Spleen (tissue), 11 donors: ENCODE results near the gene TMEM135. TPM values are rescaled to one million over a fixed set of nuclear protein-coding genes. Genes with fewer than 3 reads are reported as not detected.
"Not testable (repeated sequence)": the region's sequence is repeated elsewhere in the genome, so short reads cannot be mapped to it uniquely, and the experiment has no call there.

Experiments
- DNase-seq: peaks from one replicate; pipeline ENCODE4 v3.0.0-alpha.2; 2020
- H3K27ac ChIP-seq, 8 donors: fragments of 200-600 bp; sonication (generic) in 7 of 8; 1 replicate in 4 of 8; 2 replicates in 4 of 8; pipeline versions ENCODE4 v1.5.0 to v1.8.0; 2016 to 2021; ENCODE audit warnings: inconsistent platforms in 4 of 8, mild to moderate bottlenecking in 4 of 8, moderate library complexity in 1 of 8
- H3K27me3 ChIP-seq, 7 donors: fragments of 200-600 bp; sonication (generic) in 6 of 7; replicated peaks in 1 of 7; 1 replicate in 4 of 7; 2 replicates in 3 of 7; pipeline versions ENCODE4 v1.5.0 to v1.8.0; 2016 to 2021; ENCODE audit warnings: inconsistent platforms in 3 of 7, mild to moderate bottlenecking in 1 of 7
- H3K36me3 ChIP-seq, 6 donors: fragments of 200-600 bp; sonication (generic) in 5 of 6; 1 replicate in 4 of 6; 2 replicates in 2 of 6; pipeline versions ENCODE4 v1.5.0 to v1.8.0; 2016 to 2021; ENCODE audit warnings: inconsistent platforms in 2 of 6
- H3K4me1 ChIP-seq, 6 donors: fragments of 200-600 bp; sonication (generic) in 5 of 6; 1 replicate in 3 of 6; 2 replicates in 3 of 6; pipeline versions ENCODE4 v1.5.0 to v1.8.0; 2016 to 2021; ENCODE audit warnings: inconsistent platforms in 3 of 6
- H3K4me3 ChIP-seq, 8 donors: fragments of 200-600 bp; sonication (generic) in 7 of 8; 1 replicate in 4 of 8; 2 replicates in 4 of 8; pipeline versions ENCODE4 v1.5.0 to v1.8.0; 2016 to 2021; ENCODE audit warnings: inconsistent platforms in 4 of 8, mild to moderate bottlenecking in 4 of 8, moderate library complexity in 2 of 8
- H3K9me3 ChIP-seq, 8 donors: fragments of 200-600 bp; sonication (generic) in 7 of 8; 1 replicate in 4 of 8; 2 replicates in 4 of 8; pipeline versions ENCODE4 v1.5.0 to v1.8.0; 2016 to 2021; ENCODE audit warnings: inconsistent platforms in 4 of 8
- CTCF ChIP-seq, 11 experiments: fragments of 200-600 bp in 7 of 11; fragments of 450-650 bp in 4 of 11; sonication (generic) in 4 of 11; IDR thresholded peaks in 8 of 11; conservative IDR thresholded peaks in 3 of 11; 1 replicate in 7 of 11; 2 replicates in 4 of 11; pipeline versions ENCODE4 v1.4.0 to v1.8.0; 2016 to 2021; ENCODE audit warnings: antibody characterized with exemption in 11 of 11, inconsistent platforms in 4 of 11, mild to moderate bottlenecking in 1 of 11
- POLR2A ChIP-seq, 3 donors: fragments of 450-650 bp; IDR thresholded peaks; one replicate each; pipeline ENCODE4 v1.5.1; 2017; ENCODE audit warnings: antibody characterized with exemption in 3 of 3, mild to moderate bottlenecking in 1 of 3
- POLR2AphosphoS5 ChIP-seq, 3 donors: sonication (generic); formaldehyde crosslinking; IDR thresholded peaks; one replicate each; pipeline ENCODE4 v1.5.1; 2017; ENCODE audit warnings: antibody characterized with exemption in 3 of 3
- WGBS, 5 donors: extraction: QIAGEN DNeasy Blood & Tissue Kit in 3 of 5; methylation state at CpG; one replicate each; pipeline versions ENCODE4 v1.1.5 to v1.1.7; 2013 to 2018; 5-methylcytosine and 5-hydroxymethylcytosine counted together
- intact Hi-C: fragments of 100-400 bp; cut with DNase I; formaldehyde crosslinking; loops from one replicate; pipeline ENCODE4 v1.15.0; 2023; ENCODE audit warnings: low total_unique reads
- polyA plus RNA-seq, 3 donors: library from polyadenylated mRNA; stranded (reverse); fragments of 200-250 nt; gene quantifications; one replicate each; pipeline ENCODE4 v1.2.1, GENCODE V29; 2013
- total RNA-seq, 7 donors: library from RNA; depleted of rRNA in 3 of 7; stranded (reverse); fragments of >200 nt in 3 of 7; fragmentation: NEBNext Ultra II Directional in 4 of 7; extraction: Animal tissue kit (Norgen Biotek cat#: 25700) in 4 of 7; gene quantifications; one replicate each; pipeline versions ENCODE4 v1.1.0 to v1.2.1, GENCODE V29; 2016 to 2021
- donor health status: healthy with polysubstance abuse.
- donor health status: DM: no; HTN: no; CAD: no; lungs with moderate emphysema.
- donor health status: DM: no; HTN: no; CAD: no.
- donor health status: Bipolar disorder and iron deficiency.
- donor health status: healthy.
- donor health status: DM: no; HTN: no; CAD: no.
- donor health status: DM: yes; HTN: yes; CAD: no.

The TMEM135 gene
- total and polyA plus RNA-seq, 10 donors: 3.5 to 31.7 (median 20.7) TPM

DNA sequence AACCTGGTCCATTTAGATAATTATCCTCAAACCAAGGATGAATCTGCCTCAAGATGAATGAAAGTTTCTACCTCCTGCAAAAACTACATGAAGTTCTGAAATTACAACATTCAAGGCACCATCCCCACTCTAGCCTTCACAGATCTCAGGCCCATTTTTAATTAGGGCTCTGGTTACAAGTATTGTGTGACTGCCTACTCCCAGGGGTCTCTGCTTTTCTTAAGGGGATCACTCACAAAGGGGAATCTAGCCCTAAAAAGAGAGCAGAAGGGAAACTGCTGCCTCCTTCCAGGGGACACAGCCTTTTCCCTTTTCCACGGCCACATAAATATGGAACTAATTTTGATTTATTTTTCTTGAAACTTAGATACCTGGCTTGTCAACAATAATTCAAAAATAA lies 17.4 kb upstream of the TMEM135 start:
- TF ChIP-seq CTCF (IDR thresholded peaks at IDR 0.05 in 8 of 11, conservative IDR thresholded peaks at IDR 0.05 in 3 of 11): no peak
- no peaks in the 10 kb centered on the region for H3K9me3 ChIP-seq
- H3K27me3 ChIP-seq: no peaks in the 10 kb centered on the region
- H3K27ac ChIP-seq: no peak overlapping the region
- no peak overlapping the region for H3K4me3 ChIP-seq
- 78 to 93% (median 85%) methylated on average over 1 of the region's 1 CpG for WGBS, 5 donors
- DNase-seq: no peak
- peaks cover 0 to 5% (median 0%) of the 10 kb centered on the region in 6 donors for H3K4me1 ChIP-seq
- no peaks in the 10 kb centered on the region for H3K36me3 ChIP-seq
- intact Hi-C loops: no loop called here

DNA sequence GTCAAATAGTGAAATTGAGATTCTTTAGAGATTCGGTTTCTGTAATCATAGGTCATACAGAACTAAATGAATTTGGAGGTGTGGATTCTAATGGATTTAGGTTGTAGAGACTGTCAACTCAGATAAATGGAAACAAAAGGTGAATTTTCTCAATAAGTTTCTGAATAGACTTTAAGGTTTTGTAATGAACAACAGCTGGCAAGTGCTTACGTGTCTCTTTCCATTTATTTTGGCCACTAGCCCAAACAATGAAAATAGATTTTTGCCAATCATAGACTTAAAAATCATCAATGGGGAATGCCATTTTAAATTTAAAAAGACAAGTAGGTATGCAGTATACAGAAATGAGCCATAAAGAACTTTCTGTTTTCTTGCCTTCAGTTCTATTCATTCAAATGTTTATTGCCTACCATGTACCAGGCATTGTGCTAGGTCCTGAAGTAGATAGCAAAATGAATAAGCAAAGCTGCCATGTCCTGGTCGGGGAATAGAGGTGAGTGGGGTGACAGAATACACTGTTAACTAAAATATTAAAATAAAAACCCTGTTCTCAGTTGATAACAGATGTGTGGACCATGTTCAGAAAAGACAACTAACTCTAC lies 16.9 kb upstream of the TMEM135 start:
- H3K4me1 ChIP-seq: peaks cover 0 to 5% (median 0%) of the 10 kb centered on the region in 6 donors
- no peak for DNase-seq
- no peak for TF ChIP-seq POLR2AphosphoS5 (IDR thresholded peaks at IDR 0.05)
- no peak for TF ChIP-seq CTCF (IDR thresholded peaks at IDR 0.05 in 8 of 11, conservative IDR thresholded peaks at IDR 0.05 in 3 of 11)
- TF ChIP-seq POLR2A (IDR thresholded peaks at IDR 0.05): no peak
- no peaks in the 10 kb centered on the region for H3K36me3 ChIP-seq
- no peak overlapping the region for H3K27ac ChIP-seq
- H3K9me3 ChIP-seq: no peaks in the 10 kb centered on the region
- no peak overlapping the region for H3K4me3 ChIP-seq
- intact Hi-C loops: no loop called here
- 81 to 91% (median 88%) methylated on average over 3 of the region's 3 CpGs for WGBS, 5 donors
- no peaks in the 10 kb centered on the region for H3K27me3 ChIP-seq

DNA sequence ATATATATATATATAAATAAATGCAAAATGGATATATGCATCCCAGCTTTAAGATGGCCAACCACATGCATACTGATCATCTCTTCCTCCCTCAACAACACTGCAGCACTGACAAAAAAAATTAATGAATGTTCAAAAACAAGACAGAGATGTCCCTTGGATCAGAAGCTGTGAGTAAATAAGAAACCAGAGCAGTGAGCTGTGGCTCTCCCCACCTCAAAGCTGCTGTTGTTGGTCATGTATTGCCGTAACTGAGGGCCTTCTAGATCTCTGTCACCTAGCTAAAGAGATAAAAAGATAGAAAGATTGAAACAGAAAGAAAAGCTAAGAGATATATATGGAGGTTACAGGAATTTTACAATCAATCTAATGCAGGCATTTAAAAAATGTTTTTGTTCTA lies 15.5 kb upstream of the TMEM135 start:
- Histone ChIP-seq H3K27me3 (no peaks in the 10 kb centered on the region), H3K4me1 (peaks cover 0 to 5% (median 0%) of the 10 kb centered on the region in 6 donors), H3K9me3 (no peaks in the 10 kb centered on the region), H3K27ac (no peak overlapping the region), H3K36me3 (no peaks in the 10 kb centered on the region), H3K4me3 (no peak overlapping the region)
- DNase-seq: no peak
- 59 to 96% (median 73%) methylated on average over 1 of the region's 1 CpG for WGBS, 5 donors
- TF ChIP-seq POLR2AphosphoS5 (IDR thresholded peaks at IDR 0.05) (no peak), CTCF (IDR thresholded peaks at IDR 0.05 in 8 of 11, conservative IDR thresholded peaks at IDR 0.05 in 3 of 11) (no peak), POLR2A (IDR thresholded peaks at IDR 0.05) (no peak)
- intact Hi-C loops: no loop called here

DNA sequence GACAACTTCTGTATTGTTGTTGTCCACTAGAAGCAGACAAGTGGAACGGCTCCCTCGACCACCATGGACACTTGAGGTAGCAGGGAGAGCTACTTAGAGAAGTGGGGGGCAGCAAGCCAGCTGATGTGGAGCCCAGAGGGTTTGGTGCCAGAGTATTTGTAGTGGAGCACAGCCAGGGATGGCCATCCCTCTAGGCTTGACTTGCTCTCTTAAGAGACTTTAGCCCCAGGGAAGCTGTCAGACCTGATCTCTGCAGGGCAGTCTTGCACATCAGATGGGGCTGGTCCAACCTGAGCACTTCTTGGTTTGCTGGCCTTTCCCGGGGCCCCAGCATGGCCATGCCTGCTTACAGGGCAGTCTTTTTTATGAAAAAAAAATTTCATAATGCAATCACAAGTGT lies 15.0 kb upstream of the TMEM135 start:
- DNase-seq: no peak
- peaks cover 0 to 5% (median 0%) of the 10 kb centered on the region in 6 donors for H3K4me1 ChIP-seq
- H3K9me3 ChIP-seq: no peaks in the 10 kb centered on the region
- H3K4me3 ChIP-seq: no peak overlapping the region
- no peaks in the 10 kb centered on the region for H3K36me3 ChIP-seq
- WGBS, 5 donors: 72 to 97% (median 85%) methylated on average over 3 of the region's 3 CpGs
- H3K27ac ChIP-seq: no peak overlapping the region
- no peak for TF ChIP-seq POLR2AphosphoS5 (IDR thresholded peaks at IDR 0.05)
- TF ChIP-seq POLR2A (IDR thresholded peaks at IDR 0.05): no peak
- TF ChIP-seq CTCF (IDR thresholded peaks at IDR 0.05 in 8 of 11, conservative IDR thresholded peaks at IDR 0.05 in 3 of 11): no peak
- intact Hi-C loops: no loop called here
- H3K27me3 ChIP-seq: no peaks in the 10 kb centered on the region

GRCh38 chr11:87026415-87026814 lies 11.3 kb upstream of the TMEM135 start:
- H3K36me3 ChIP-seq, H3K27ac ChIP-seq, H3K9me3 ChIP-seq, H3K4me1 ChIP-seq, intact Hi-C loops, DNase-seq, H3K27me3 ChIP-seq, H3K4me3 ChIP-seq: not testable (repeated sequence)
- 92 to 97% (median 95%) methylated on average over 1 of the region's 1 CpG for WGBS, 5 donors
